Right lung (tissue), 5 donors: ENCODE measurements around the gene CCDC187. TPM values are rescaled to one million over a fixed set of nuclear protein-coding genes. Genes with fewer than 3 reads are reported as not detected.

Source experiments
- DNase-seq, 2 donors: peaks; one replicate each; pipeline ENCODE4 v3.0.0-alpha.2; 2013
- polyA plus RNA-seq, 5 donors: library from polyadenylated mRNA; unstranded; fragments of 120-200 nt; gene quantifications; one replicate each; pipeline versions ENCODE4 v1.2.1 to v1.2.3, GENCODE V29; 2013; ENCODE audit warnings: inconsistent platforms in 1 of 5, low replicate concordance in 1 of 5; ENCODE audit not compliant: insufficient read length in 5 of 5, insufficient read depth in 1 of 5

The CCDC187 gene
- polyA plus RNA-seq, 5 donors: 0.65 to 2.9 (median 1.8) TPM

DNA sequence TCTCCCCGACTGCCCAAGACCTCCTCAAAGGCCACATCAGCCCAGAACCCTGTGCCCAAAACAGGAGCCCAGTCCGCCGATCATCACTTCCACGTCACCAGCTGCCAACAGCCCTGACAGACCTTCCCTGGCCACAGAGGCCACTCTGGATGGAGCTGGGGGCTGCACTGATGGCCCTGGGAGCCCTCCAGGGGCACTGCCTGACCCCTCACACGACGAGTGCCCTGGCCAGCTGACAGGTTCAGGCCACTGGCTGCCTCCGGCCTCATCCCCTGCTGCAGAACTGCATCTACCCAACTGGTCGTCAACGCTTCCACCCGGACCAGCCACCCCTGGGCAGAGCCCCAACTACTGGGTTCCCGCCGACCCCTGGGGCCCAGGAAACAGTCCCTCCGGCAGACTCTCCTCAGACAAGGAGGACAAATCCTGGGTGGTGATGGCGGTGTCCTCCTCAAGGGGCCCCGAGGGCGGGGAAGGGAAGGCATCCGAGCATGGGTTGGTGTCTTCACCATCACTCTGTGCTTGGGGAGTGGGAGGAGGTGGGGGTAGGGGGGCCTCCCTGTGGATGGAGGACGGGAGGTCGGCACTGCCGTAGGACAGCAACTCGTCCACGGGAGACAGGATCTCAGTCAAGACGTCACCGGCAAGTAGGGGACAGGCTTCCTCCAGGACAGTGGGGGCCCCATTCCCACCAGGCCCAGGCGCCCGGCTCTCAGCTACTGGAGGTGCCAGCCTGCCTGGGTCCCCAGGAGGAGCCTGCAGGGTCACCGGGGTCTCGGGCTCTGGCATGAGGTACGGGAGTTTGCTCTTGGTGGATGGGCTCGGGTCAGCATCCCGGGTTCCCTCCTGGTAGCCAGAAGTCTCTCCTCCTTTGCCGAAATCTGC is 50.4 kb downstream of the CCDC187 start:
- no peak for DNase-seq

DNA sequence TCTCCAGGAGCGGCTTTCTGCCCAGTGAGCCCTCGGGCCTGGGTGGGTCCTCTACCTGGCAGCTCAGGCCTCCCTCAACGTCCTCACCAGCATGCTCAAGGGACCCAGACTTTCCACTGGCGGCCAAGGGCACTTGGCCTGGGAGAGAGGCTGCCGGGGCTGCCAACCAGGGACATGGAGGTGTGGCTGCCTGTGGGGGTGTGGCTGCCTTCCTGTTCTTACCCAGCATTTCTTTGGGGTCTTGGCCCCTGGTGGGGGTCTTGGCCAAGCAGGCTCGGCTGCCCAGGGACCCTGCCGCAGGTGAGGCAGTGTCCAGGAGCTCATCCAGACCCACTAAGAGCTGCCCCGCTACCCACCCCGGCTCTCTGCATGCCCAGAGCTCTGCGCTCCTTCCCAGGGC is 51.0 kb downstream of the CCDC187 start:
- DNase-seq: no peak

DNA sequence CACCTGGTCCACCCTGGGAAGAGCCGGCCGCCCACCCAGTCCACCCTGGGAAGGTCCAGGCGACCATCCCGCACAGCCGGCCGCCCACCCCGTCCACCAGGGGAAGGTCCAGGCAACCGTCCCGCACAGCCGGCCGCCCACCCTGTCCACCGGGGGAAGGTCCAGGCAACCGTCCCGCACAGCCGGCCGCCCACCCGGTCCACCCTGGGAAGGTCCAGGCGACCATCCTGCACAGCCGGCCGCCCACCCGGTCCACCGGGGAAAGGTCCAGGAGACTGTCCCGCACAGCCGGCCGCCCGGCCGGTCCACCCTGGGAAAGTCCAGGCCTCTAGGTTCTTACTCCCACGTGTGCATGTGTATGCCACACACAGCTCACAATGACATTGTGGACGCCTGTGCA is 51.6 kb downstream of the CCDC187 start:
- no peak for DNase-seq

DNA sequence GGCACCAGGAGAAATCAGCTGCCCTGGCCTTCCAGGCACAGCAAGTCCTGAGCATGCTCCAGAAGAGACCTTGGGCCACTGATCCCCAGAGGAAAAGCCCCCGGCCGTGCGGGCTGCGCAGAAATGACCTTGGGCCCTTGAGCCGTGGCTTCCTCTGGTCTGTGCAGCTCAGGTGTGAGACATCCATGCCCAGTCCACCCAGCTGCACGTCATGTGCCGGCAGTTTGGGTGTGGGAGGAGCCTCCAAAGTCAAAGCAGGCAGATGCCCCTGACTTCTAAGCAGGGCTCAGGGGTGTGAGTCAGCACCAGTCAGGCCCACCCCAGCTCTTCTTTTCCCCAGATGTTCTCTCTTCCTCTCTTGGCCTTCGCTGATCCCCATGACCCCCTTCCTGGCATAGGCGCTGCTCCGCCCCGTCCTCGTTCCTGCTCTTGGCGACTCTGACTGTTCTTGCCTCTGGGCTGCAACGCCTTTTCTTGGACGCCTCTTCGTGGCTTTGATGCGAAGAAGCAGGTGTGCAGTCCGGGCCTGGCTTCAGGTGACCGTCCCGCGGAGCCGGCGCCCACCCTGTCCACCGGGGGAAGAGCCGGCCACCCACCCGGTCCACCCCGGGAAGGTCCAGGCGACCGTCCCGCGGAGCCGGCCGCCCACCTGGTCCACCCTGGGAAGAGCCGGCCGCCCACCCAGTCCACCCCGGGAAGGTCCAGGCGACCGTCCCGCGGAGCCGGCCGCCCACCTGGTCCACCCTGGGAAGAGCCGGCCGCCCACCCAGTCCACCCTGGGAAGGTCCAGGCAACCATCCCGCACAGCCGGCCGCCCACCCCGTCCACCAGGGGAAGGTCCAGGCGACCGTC is 52.4 kb downstream of the CCDC187 start:
- no peak for DNase-seq

DNA sequence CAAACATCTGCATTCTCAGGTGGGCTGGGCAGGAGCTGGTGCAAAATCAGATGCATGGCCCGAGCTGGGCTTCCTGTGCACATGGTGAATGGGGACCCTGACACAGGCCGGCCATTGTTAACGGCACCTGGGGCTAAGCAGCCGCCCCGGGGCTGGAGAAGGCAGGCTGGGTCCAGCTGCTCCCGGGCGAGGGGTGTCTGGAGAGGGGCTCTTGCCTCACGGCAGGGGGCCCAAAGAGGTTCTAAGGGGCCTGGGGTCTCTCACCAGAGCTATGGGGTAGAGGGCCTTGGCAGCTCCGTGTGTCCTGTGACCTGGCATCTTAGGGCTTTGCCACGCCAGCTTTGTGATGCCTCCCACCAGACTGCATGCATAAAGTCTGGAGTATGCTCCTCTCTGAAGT is 53.2 kb downstream of the CCDC187 start:
- no peak for DNase-seq

DNA sequence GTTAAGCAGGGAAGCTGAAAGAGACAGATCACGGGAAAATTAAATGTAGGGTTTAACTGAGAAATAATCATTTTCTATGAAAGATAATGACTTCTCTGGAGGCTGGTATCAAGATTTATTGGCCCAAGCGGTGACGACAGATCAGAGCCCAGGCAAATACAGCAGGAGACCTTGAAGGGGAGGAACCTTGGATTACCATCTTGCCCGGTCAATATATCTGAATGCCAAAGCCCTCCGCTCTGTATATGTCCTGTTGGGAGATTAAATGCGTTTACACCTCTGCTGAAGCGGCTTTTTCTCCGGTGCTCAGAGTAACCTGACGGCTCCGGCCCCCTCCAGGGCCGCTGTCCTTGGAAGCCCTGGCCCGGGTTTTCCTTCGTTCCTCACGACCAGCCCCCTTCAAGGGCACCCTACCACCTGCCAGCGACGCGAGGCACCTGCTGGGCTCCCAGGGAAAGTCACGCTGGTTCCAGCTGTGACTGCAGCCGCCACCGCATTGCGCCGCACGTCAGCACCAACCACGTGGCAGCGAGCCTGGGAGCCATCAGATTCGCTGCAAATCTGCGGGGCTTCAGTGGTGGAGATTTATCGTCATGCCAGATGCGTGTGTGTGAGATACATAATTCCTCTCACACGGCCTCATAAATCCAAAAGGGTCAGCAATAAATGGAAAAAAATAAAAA is 53.9 kb downstream of the CCDC187 start:
- DNase-seq: no peak

DNA sequence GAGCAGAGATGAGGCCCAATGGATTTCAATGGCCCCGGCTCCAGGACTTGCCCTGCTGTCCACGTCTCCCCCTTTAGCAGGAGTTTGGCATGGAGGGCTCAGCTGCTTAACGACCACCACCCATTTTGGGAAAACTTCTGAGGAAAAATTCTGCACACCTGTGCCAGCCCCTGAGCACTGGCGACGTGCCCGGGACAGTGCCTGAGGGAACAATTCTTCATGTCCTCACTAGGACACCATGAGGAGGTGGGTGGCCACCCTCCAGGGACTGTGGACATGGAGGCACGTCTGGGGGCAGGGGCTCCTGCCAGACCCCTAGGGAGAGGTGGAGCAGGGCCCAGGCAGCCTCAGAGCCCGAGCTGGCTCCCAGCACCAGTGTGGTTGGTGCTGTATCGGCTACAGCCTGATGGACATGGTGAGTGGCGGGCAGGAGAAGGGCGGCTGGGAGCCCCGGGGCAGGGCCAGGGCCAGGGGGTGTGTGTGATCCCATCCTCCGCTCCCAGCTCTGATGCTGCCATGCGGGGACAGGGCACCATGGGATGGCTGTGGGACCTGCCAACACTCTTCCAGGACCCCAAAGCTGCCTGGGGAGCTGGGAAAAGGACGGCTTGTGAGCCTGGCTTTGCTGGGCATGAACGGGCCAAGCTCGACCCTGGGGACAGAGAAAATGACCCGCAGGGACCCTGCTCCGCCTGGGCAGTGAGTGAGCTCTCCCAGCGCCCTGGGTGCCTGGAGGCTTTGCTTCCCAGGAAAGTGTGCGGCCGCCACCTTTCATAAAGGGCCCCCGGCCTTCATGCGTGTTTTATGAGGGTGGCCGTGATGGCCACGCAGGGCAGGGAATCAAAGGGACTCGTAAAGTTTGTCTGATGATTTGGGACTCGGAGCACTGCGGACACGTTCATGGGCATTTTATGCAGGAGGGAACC is 54.7 kb downstream of the CCDC187 start:
- no peak for DNase-seq

DNA sequence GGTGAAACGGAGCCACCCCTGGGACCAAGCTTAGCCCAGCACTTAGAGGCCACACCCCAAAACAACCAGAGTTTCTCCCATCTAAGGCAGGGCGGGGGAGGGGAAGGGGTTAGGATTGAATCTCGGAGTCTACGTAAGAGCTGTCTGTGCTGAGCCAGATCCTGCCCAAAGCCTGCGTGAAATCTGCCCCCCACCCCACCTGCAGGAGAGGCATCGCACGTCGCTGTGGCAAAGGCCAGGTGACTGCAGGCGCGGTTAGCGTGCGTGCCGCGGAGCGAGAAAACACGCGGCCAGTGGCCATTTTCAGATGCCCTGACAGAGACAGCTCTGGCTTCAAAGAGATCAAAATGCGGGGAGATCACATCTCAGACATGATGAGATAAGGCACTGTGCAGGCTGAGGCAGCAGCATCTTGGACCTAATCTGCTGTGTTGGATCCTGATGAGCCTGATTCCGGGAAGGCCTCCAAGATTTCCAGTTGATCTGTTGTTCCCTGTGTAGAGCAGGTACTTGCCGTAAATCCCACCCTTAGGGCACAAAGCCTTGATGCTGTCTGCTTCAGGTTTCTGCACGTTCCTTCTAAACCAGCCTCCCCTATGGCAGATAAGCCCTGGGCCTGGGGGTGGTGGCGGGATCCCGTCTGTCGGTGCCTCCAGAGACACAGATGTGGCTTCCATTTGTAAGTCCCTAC is 55.8 kb downstream of the CCDC187 start:
- no peak for DNase-seq

DNA sequence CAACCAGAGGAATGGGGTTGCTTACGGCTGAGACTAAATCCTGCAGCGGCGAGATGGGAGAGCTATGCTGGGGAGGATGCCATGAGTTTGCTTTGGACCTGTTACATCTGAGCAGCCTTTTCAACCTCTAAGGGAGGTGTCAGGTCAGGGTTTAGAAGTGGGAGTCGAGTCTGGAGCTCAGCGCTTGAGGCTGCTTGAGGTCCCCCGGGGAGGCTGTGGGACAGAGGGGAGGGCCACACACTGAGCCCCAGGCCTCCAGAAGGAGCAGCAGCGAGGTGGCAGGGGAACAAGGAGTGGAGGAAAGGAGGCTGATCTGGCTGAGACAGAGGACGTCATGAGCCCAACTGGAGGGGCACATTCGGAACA is 56.4 kb downstream of the CCDC187 start:
- DNase-seq: no peak

DNA sequence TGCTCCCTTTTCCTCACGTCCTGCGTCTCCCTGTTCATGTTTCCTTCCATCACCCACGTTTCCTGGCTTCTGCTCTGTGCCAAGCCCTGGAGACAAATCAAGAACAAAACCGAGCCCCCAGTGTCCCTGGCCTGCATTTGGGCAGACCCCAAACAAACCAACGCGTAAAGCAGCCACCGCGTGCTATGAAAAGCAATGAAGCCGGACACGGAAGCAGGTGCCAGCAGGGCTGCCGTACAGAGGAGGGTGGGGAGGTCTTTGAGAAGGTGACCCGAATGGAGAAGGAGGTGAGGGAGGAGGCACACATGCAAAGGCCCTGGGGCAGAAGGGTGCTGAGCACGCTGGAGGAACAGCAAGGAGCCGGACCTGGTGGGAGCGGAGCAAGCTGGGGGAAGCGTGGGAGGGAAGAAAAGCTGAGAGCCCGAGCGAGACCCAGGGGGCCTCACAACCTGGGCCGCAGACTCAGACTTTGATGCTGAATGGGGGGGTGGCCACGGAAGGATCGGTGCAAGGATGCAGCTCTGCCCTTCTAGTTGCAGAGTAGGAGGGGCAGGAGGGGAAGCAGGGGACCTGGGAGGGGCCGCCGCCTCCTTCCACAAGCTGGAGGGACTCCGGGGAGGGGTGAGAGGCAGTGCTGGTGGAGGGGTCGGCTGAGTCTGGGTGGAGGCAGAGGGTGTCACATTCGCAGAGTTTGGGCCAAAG is 56.9 kb downstream of the CCDC187 start:
- no peak for DNase-seq

DNA sequence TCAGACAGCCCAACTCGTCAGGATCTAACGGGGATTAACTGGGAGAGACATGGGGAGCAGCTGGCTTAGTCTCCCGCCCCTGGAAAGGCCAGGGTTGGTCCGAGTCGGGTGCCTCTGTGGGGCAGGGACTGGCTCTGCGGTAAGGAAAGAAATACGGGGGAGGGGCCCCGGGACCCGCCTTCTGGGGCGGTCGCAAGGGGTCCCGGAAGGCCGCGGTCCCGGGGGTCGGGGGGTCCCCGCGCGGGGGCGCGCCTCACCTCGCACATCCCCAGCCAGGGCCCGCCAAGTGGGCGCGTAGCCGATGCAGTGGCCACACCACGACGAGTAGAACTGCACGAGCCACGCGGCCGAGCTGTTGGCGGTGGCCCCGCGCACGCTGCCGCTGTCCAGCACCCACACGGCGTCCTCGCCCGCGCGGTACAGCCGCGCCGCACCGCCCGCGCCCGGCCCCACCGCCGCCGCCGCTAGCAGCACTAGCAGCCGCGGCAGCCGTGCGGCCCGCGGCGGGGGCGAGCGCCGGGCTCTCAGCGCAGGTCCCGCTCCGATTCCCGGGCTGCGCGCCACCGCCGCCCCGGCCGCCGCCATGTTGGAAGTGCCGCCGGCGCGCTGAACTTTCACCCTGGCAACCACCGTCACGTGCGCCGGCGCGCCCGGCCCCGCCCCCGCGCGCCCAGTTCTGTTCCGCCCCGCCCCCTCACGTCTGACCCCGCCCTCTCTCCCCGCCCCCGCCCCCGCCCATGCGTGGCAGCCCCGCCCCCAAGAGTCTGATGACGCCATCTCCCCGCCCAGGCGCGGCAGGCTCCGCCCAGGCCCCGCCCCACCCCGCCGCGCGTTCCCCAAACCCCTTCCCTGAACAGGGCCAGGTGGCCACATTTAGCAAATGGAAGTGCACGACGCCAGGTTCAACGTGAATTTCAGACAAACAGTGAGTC is 58.4 kb downstream of the CCDC187 start, which contains the start of gene QSOX2:
QSOX2 (minus strand) TSS at position 594 of the 932 bp plus-strand sequence; CDS start at position 585, 9 bp downstream.
- DNase-seq: peak; percentile 70 to 74

DNA sequence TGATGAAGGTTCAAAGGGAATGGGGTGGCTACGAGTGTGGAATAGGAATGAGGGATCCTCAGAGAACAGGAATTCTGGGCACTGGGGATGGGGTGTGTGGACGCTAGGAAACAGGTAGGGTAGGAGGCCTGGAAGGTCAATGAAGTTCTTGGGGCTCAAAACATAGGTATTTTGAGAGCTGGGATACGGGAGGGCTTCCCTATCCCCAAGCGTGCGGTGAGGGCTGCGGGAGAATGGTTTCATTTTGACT is 59.0 kb downstream of the CCDC187 start:
- no peak for DNase-seq

DNA sequence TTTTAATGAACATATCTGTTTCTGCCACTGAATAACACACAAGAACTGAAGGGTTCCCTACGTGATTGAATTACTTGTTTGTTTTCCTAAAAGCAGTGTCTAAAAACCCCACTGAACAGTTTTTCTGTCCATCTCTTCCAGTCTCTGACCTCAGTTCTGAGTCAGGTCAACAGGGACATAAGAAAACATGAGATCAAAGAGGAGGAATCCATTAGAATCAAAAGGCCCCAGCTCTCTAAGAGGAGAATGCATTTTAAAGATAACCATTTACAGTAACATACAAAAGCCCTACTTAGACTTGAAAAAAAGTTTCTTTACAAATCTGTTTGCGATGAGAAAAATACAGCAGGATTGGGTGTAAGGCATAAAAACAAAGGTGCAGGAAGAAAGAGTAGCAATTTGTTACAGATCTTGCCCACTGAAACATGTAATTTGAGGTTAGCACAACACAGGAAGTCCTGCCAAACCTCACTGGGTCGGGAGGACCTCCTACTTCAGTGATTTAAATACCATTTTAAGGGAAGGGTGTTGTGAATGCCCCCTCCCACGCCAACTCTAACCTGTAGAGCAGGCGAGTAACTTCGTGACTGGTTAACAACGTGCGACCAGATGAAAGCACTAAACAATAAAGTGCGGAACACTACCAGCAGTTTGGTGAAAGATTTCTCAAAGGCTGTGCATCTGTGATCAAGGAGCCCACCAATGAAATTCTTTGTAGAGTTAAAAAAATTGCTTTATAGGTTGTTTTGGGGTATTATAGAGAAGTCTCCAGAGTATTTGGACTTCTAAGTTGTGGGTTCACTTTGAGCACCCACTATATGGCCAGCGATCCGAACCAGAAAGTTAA is 59.5 kb downstream of the CCDC187 start:
- DNase-seq: no peak

DNA sequence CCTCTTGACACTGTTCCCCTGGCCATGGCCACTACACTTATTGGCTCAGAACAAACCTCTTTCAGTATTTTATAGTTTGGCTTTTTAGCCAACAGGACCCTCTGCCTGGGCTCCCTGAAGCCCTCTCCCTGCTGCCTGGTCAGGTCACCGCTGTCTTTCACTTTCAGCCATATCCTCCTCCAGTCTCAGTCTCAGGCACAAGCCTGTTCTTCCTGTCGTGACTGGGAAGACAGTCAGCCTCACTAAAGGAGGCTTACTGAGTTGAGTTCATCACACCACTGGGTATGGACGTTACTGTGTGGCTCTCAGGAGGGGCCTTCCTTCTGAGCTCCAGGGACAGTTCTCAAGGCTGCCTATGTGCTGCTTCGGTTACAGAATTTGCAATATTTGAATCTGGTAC is 60.3 kb downstream of the CCDC187 start:
- DNase-seq: no peak

DNA sequence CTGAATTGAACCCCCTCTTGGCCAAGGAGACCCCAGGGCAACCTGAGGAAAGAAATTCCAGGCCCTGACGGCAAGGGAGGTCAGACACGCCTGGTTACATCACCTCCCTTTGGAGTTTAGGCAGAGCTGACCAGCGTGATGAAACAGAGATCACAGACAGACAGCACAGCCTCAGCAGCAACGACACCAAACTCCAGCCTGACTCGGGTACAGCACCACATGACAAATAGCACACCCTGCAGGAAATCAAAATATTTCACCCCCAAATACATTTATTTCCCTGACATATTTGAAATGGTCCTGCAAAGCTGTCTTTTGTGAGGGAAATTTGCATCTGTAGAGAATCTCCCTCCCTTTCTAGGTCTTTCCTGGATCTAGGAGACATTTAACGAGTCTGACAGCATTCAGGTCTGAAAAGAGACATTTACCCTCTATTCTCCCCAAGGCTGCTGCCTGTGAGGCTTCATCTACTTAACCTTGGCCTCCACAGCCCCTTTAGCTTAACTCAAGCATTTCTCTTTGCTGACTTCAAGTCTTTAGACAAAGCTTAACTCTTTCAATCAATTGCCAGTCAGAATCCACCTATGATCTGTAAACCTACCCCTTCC is 60.9 kb downstream of the CCDC187 start:
- no peak for DNase-seq

DNA sequence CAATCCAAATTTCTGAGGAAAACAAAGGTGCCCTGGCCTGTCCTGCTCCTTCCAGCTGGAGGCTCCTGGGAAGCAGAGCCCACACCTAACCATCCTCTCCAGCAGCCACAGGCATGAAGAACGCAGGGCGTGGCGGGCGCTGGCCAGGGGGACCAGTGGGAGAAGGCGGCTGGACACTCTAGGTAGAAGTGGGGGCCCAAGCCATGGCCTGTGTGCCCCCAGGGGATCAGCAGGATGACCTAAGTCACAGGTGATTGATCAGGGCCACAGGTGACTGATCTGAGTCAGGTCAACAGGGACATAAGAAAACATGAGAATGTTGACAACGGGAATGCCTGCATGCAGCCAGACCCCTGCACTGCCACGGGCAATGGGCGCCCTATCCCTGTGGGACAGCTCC is 61.6 kb downstream of the CCDC187 start:
- no peak for DNase-seq

DNA sequence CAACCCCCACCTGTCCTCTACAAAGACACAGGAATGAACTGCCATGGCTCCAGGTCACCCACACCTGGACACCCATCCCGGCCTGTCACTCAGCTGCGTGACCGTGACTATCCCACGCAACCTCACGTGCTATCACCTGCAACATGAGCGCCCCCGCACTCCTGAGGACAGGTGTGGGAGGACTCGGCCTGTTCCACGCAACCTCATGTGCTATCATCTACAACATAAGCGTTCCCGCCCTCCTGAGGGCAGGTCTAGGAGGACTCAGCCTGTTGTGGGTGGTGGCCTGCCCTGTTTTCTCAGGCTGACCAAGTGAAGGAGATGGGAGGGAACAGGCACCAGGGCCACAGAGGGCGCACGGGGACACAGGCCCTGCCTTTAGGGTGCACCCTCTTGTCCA is 62.4 kb downstream of the CCDC187 start:
- no peak for DNase-seq

DNA sequence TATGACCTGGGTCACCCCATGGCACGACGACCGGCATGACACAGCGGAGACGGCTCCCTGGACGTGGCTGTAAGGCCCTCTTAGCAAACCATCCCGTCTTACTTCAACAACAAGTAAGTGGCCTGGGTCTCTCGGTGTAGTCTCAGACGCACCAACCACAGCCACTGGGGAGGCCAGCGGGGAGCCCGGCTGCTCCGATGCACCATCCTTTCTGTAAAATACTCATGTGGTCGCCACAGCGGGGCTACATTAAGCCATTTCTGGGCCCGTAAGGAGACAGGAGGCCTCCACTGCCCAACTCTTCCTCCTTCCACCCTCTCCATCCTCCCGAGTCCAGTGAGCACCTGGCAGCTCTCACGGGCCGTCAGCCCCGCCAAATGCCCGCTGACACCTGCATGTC is 63.0 kb downstream of the CCDC187 start:
- DNase-seq: no peak
